Endothelial cell (in vitro differentiated cells): Measurements from ENCODE around the gene EDIL3. TPM values are rescaled to one million over a fixed set of nuclear protein-coding genes. Genes with fewer than 3 reads are reported as not detected.

Source experiments
- DNase-seq: peaks from one replicate; pipeline ENCODE4 v3.0.0; 2021; ENCODE audit warnings: low spot score
- H3K27ac Mint-ChIP-seq: one replicate; pipeline ENCODE4 v1.8.0; 2021; ENCODE audit warnings: mixed read lengths, inconsistent platforms; ENCODE audit not compliant: unreplicated experiment
- H3K27me3 Mint-ChIP-seq: one replicate; pipeline ENCODE4 v1.8.0; 2021; ENCODE audit warnings: mild to moderate bottlenecking, moderate library complexity, mixed read lengths, inconsistent platforms; ENCODE audit not compliant: unreplicated experiment
- H3K36me3 Mint-ChIP-seq: one replicate; pipeline ENCODE4 v1.8.0; 2021; ENCODE audit warnings: mild to moderate bottlenecking, low read depth, mixed read lengths, inconsistent platforms; ENCODE audit not compliant: unreplicated experiment
- H3K4me1 Mint-ChIP-seq: one replicate; pipeline ENCODE4 v1.8.0; 2021; ENCODE audit warnings: mild to moderate bottlenecking, mixed read lengths, inconsistent platforms; ENCODE audit not compliant: unreplicated experiment
- H3K4me3 Mint-ChIP-seq: one replicate; pipeline ENCODE4 v1.8.0; 2021; ENCODE audit warnings: mild to moderate bottlenecking, mixed read lengths, inconsistent platforms; ENCODE audit not compliant: unreplicated experiment
- H3K9me3 Mint-ChIP-seq: one replicate; pipeline ENCODE4 v1.8.0; 2021; ENCODE audit warnings: mixed read lengths, inconsistent platforms; ENCODE audit not compliant: unreplicated experiment
- CTCF ChIP-seq: fragments of 200-600 bp; sonication (generic); IDR thresholded peaks from one replicate; pipeline ENCODE4 v1.5.0; 2021; ENCODE audit warnings: antibody characterized with exemption; ENCODE audit not compliant: unreplicated experiment
- total RNA-seq: library from RNA; stranded (reverse); fragmentation: NEBNext Ultra II Directional; extraction: Animal tissue kit (Norgen Biotek cat#: 25700); gene quantifications from one replicate; pipeline ENCODE4 v1.2.1, GENCODE V29; 2021; ENCODE audit not compliant: unreplicated experiment

The EDIL3 gene
- total RNA-seq, 1 donor from 2014 or later, result 74.6 TPM

- H3K4me1 Mint-ChIP-seq, result no peaks in the 10 kb centered on the region
- no peak overlapping the region for H3K4me3 Mint-ChIP-seq
- TF ChIP-seq CTCF, result no peak
- DNase-seq, result no peak
- H3K27ac Mint-ChIP-seq, result no peak overlapping the region
- H3K27me3 Mint-ChIP-seq, result no peaks in the 10 kb centered on the region
- H3K36me3 Mint-ChIP-seq, result no peaks in the 10 kb centered on the region
- H3K9me3 Mint-ChIP-seq, result no peaks in the 10 kb centered on the region
Observed at GRCh38 chr5:83895860-83896259, 488.8 kb downstream of the EDIL3 start.

- no peak for DNase-seq
- Mint-ChIP-seq H3K27me3 (no peaks in the 10 kb centered on the region), H3K36me3 (no peaks in the 10 kb centered on the region), H3K9me3 (no peaks in the 10 kb centered on the region), H3K27ac (no peak overlapping the region), H3K4me3 (no peak overlapping the region), H3K4me1 (no peaks in the 10 kb centered on the region)
- TF ChIP-seq CTCF, result no peak
Observed at GRCh38 chr5:83891261-83891660, 493.4 kb downstream of the EDIL3 start.
